Measurements from ENCODE around the gene CARS2. TPM values are rescaled to one million over a fixed set of nuclear protein-coding genes. Genes with fewer than 3 reads are reported as not detected.

Gene CARS2
- total RNA-seq, 2 experiments from 2014 or later: 78.9 to 84.8 TPM

- Mint-ChIP-seq H3K36me3 (peaks cover 13% of the 10 kb centered on the region), H3K4me1 (peaks cover 20% of the 10 kb centered on the region), H3K4me3 (peak overlapping the region; percentile 91), H3K27ac (peak overlapping the region; percentile 93), H3K9me3 (no peaks in the 10 kb centered on the region), H3K27me3 (no peaks in the 10 kb centered on the region)
- DNase-seq (peak; percentile 93), ATAC-seq (ENCODE audit: low read depth) (peak; percentile 68)
- POLR2A ChIA-PET: interaction anchor here (0.6 to 2.1 kb wide), 20 partner anchors 10 to 670 kb away, joined by 3 to 26 read pairs (median 4); partner anchors contain the start of genes ANKRD10, CARS2 and NAXD
Measured at GRCh38 chr13:110715395-110716246, 9.7 kb upstream of the CARS2 start.

DNA sequence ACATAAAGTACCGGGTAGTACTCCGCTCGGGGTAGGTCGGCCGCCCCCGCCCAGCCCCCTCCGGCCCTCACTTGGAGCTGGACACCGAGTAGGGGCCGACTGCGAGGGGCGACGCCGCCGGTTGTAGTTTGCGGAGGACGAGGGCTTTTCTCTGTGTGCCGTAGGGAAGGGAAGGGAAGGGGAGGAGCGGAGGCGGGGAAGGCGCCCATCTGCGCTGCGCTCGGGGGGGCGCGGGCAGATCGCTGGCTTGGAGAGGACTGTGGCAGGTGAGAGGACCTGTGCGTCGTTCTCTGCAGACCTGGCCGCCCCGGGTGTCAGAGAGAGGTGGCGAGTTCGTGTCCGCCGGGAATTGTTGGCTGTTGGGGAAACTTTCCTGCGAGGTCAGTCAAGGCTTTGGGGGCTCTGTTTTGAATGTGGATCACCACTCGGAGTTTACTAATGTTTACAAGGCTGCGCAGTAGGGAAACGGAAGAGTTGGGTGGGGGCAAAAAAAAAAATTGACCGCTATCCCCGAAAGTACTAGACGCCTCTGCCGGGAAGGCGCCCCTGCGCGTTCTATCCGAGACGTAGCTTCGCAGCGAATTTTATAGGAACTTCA is 9.0 kb upstream of the CARS2 start:
- DNase-seq (peak; percentile 71), ATAC-seq (ENCODE audit: low read depth) (peak; percentile 1)
- no peaks in the 10 kb centered on the region for H3K9me3 Mint-ChIP-seq
- H3K36me3 Mint-ChIP-seq: peaks cover 10% of the 10 kb centered on the region
- H3K27me3 Mint-ChIP-seq: no peaks in the 10 kb centered on the region
- H3K4me3 Mint-ChIP-seq: peak overlapping the region; percentile 91
- H3K27ac Mint-ChIP-seq: peak overlapping the region; percentile 93
- H3K4me1 Mint-ChIP-seq: peaks cover 20% of the 10 kb centered on the region
- POLR2A ChIA-PET: interaction anchor here (0.6 to 2.1 kb wide), 17 partner anchors 10 to 671 kb away, joined by 3 to 26 read pairs (median 4); partner anchors contain the start of genes ANKRD10, CARS2 and NAXD

GRCh38 chr13:110713981-110714796 is 8.3 kb upstream of the CARS2 start:
- H3K27me3 Mint-ChIP-seq: no peaks in the 10 kb centered on the region
- peak overlapping the region; percentile 93 for H3K27ac Mint-ChIP-seq
- H3K9me3 Mint-ChIP-seq: no peaks in the 10 kb centered on the region
- peak overlapping the region; percentile 91 for H3K4me3 Mint-ChIP-seq
- ATAC-seq (ENCODE audit: low read depth) (no peak), DNase-seq (peak; percentile 73)
- POLR2A ChIA-PET: interaction anchor here (0.6 to 2.1 kb wide), 7 partner anchors 13 to 200 kb away, joined by 3 to 22 read pairs (median 6); partner anchors contain the start of genes ANKRD10 and NAXD
- peaks cover 17% of the 10 kb centered on the region for H3K4me1 Mint-ChIP-seq
- H3K36me3 Mint-ChIP-seq: peaks cover 3% of the 10 kb centered on the region

DNA sequence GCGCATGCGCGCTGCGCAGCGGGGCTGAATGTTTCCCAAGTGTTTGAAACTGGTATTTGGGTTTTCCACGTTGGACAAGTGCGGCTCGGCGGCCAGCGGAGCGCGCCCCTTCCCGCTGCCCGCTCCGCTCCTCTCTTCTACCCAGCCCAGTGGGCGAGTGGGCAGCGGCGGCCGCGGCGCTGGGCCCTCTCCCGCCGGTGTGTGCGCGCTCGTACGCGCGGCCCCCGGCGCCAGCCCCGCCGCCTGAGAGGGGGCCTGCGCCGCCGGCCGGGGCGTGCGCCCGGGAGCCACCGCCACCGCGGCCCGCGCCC is 7.7 kb upstream of the CARS2 start, which contains the start of gene ING1:
TSS of gene ING1 (plus strand) at position 59 of the 311 bp plus-strand sequence. CDS start 450 bp downstream, outside the sequence.
- Mint-ChIP-seq H3K36me3 (peaks cover 2% of the 10 kb centered on the region), H3K27me3 (no peaks in the 10 kb centered on the region), H3K27ac (peak within 1 kb of the TSS; percentile 93), H3K4me3 (peak within 1 kb of the TSS; percentile 98), H3K4me1 (peaks cover 17% of the 10 kb centered on the region), H3K9me3 (no peaks in the 10 kb centered on the region)
- ATAC-seq (ENCODE audit: low read depth): no peak
- POLR2A ChIA-PET: interaction anchor here (0.6 to 2.1 kb wide), 2 partner anchors 98 to 151 kb away, joined by 3 to 8 read pairs; partner anchors contain the start of gene NAXD
- DNase-seq: no peak

GRCh38 chr13:110712849-110713641 is 7.1 kb upstream of the CARS2 start:
- POLR2A ChIA-PET: interaction anchor here (0.6 to 1.9 kb wide), 12 partner anchors 10 to 202 kb away, joined by 3 to 15 read pairs (median 4); partner anchors contain the start of genes ANKRD10 and NAXD
- ATAC-seq (ENCODE audit: low read depth) (peak; percentile 58), DNase-seq (peak; percentile 99)
- Mint-ChIP-seq H3K27ac (peak overlapping the region; percentile 93), H3K4me1 (peaks cover 17% of the 10 kb centered on the region), H3K27me3 (no peaks in the 10 kb centered on the region), H3K4me3 (peak overlapping the region; percentile 98), H3K9me3 (no peaks in the 10 kb centered on the region), H3K36me3 (peaks cover 2% of the 10 kb centered on the region)

GRCh38 chr13:110712081-110712848 is 6.3 kb upstream of the CARS2 start:
- H3K4me3 Mint-ChIP-seq: peak overlapping the region; percentile 98
- peaks cover 2% of the 10 kb centered on the region for H3K36me3 Mint-ChIP-seq
- no peaks in the 10 kb centered on the region for H3K9me3 Mint-ChIP-seq
- peak; percentile 88 for DNase-seq
- H3K27me3 Mint-ChIP-seq: no peaks in the 10 kb centered on the region
- POLR2A ChIA-PET: interaction anchor here (0.6 to 1.9 kb wide), 14 partner anchors 10 to 203 kb away, joined by 3 to 15 read pairs (median 4); partner anchors contain the start of genes ANKRD10 and NAXD
- peaks cover 11% of the 10 kb centered on the region for H3K4me1 Mint-ChIP-seq
- peak; percentile 9 for ATAC-seq (ENCODE audit: low read depth)
- H3K27ac Mint-ChIP-seq: peak overlapping the region; percentile 99

DNA sequence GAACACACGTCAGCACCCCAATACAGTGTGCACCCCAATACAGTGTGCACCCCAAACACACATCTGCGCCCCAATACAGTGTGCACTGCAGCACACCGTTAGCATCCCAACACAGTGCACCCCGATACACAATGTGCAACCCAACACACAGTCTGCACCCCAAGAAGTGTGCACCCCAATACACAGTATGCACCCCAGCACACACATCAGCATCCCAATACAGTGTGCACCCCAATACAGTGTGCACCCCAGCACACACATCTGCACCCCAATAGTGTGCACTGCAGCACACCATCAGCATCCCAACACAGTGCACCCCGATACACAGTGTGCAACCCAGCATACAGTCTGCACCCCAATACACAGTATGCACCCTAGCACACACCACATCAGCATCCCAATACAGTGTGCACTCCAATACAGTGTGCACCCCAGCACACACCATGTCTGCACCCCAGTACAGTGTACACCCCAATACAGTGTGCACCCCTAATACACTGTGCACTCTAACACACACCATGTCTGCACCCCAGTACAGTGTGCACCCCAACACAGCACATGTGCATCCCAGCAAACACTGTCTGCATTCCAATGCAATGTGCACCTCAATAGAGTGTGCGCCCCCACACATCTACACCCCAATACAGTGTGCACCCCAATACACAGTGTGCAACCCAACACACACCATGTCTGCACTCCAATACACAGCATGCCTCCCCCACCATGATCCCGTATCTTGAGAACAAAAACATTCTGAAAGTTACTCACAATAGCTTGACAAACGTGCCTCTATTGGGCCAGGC is 855 bp upstream of the CARS2 start:
- ATAC-seq (ENCODE audit: low read depth) (no peak), DNase-seq (no peak)
- Mint-ChIP-seq H3K27ac (peak overlapping the region; percentile 79), H3K36me3 (peaks cover 10% of the 10 kb centered on the region), H3K4me3 (peak overlapping the region; percentile 77), H3K27me3 (no peaks in the 10 kb centered on the region), H3K9me3 (no peaks in the 10 kb centered on the region), H3K4me1 (peaks cover 34% of the 10 kb centered on the region)
- POLR2A ChIA-PET: interaction anchor here (2.9 kb wide), 1 partner anchor 8 kb away, joined by 26 read pairs; no protein-coding TSS in a partner anchor

DNA sequence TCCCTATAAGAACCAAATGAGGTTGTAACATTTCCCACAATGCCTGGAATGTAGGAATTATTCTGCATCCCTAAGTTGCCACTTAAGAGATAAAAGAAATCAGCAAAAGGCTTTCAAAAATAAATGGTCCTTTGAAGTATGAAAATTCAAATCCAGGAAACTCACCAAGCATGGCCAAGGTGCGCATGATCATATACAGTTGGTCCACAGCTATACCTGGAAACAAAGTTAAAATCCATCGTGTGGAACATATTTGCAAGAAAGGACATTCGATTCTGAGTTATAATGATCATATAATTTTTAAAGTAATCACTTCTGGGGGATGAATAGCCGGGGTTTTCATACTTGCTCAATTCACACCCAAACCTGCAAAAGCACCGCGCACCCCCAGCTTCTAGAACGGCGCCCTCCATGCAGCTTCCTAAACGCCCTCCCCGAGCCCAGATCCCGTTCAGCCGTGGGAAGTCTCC is 525 bp downstream of the CARS2 start:
- POLR2A ChIA-PET: interaction anchor here (1.1 to 2.9 kb wide), 2 partner anchors 10 to 210 kb away, joined by 4 to 26 read pairs; partner anchors contain the start of gene ANKRD10
- Mint-ChIP-seq H3K9me3 (no peaks in the 10 kb centered on the region), H3K27ac (peak overlapping the region; percentile 88), H3K4me3 (peak overlapping the region; percentile 96), H3K4me1 (peaks cover 28% of the 10 kb centered on the region), H3K36me3 (peaks cover 15% of the 10 kb centered on the region), H3K27me3 (no peaks in the 10 kb centered on the region)
- DNase-seq (no peak), ATAC-seq (ENCODE audit: low read depth) (no peak)

- DNase-seq (no peak), ATAC-seq (ENCODE audit: low read depth) (no peak)
- Mint-ChIP-seq H3K4me1 (peaks cover 31% of the 10 kb centered on the region), H3K4me3 (no peak overlapping the region), H3K27ac (no peak overlapping the region), H3K27me3 (no peaks in the 10 kb centered on the region), H3K9me3 (no peaks in the 10 kb centered on the region), H3K36me3 (peaks cover 25% of the 10 kb centered on the region)
- POLR2A ChIA-PET: interaction anchor here (0.9 kb wide), 1 partner anchor 9 kb away, joined by 3 read pairs; no protein-coding TSS in a partner anchor
Measured at GRCh38 chr13:110702591-110703526, 3.1 kb downstream of the CARS2 start.

DNA sequence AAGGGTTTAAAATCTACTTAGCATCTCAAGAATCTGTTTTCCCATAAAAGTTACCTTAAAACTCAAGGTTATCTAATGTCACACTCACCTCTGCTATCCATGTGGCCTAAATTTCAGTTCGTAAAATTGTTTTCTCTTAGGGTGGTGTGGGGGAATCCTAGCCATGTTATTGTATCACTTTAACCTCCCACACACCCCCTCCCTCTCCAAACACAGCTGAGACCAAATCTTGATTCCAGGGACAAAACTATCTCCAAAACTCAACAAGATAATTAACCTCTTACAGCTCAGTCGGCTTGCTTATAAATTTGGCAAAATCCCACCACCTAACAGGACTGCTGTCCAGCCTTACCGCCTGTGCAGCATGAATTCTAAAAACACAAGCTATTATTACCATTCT is 3.8 kb downstream of the CARS2 start:
- Mint-ChIP-seq H3K4me1 (peaks cover 34% of the 10 kb centered on the region), H3K27ac (no peak overlapping the region), H3K27me3 (no peaks in the 10 kb centered on the region), H3K9me3 (no peaks in the 10 kb centered on the region), H3K4me3 (no peak overlapping the region), H3K36me3 (peaks cover 27% of the 10 kb centered on the region)
- ATAC-seq (ENCODE audit: low read depth) (no peak), DNase-seq (no peak)
- POLR2A ChIA-PET: interaction anchor here (0.9 to 1.2 kb wide), 2 partner anchors 10 to 13 kb away, joined by 3 to 6 read pairs; no protein-coding TSS in a partner anchor
